HCT116 (cell line): ENCODE results near the gene BTNL8. TPM values are rescaled to one million over a fixed set of nuclear protein-coding genes. Genes with fewer than 3 reads are reported as not detected.
A peak's percentile ranks its signal among the peaks of the same experiment; 100 is the strongest.

Source experiments
- ATAC-seq: fragments of 200-7000 bp; cut with Tn5 transposase; 2 replicates; pipeline ENCODE4 v1.9.1; 2020; ENCODE audit warnings: mild to moderate bottlenecking, moderate library complexity
- BruUV-seq: library from RNA; stranded (reverse); fragments of 400-500 nt; replicated peaks from 2 replicates; lab custom pipeline; 2021; lab: Mats Ljungman, UMichigan
- CTCF ChIA-PET: fragments of 300-600 bp; sonication (Branson Sonifier 250); formaldehyde crosslinking; loops from one replicate; lab custom pipeline; 2021; ENCODE audit warnings: antibody characterized with exemption; lab: Charles Lee
- POLR2A ChIA-PET: fragments of 300-600, 350-600 bp; sonication (Branson Sonifier 250); formaldehyde crosslinking; loops from one replicate; lab custom pipeline; 2021; ENCODE audit warnings: antibody characterized with exemption; lab: Charles Lee
- RAD21 ChIA-PET, 2 experiments: fragments of 300-600 bp; sonication (Branson Sonifier 250); formaldehyde crosslinking; loops; one replicate each; lab custom pipeline; 2023; ENCODE audit warnings: low total read pairs in 2 of 2; ENCODE audit not compliant: uncharacterized antibody in 2 of 2, unreplicated experiment in 2 of 2, low non-redundant PET in 1 of 2; lab: Charles Lee
- DNase-seq: peaks from one replicate; pipeline ENCODE4 v3.0.0-alpha.2; 2010; ENCODE audit warnings: low read depth, low spot score
- H2AFZ ChIP-seq: fragments of 200-600 bp; shearing (Covaris generic), sonication (generic); 2 replicates; pipeline ENCODE4 v1.6.1; 2017; ENCODE audit warnings: low read depth, mixed run types, mixed read lengths, antibody characterized with exemption, low read length; ENCODE audit not compliant: poor library complexity, severe bottlenecking
- H3K27ac ChIP-seq: 2 replicates; pipeline ENCODE4 v1.5.1; 2012; ENCODE audit warnings: low read depth, low read length
- H3K27me3 ChIP-seq: fragments of 200-600 bp; sonication (generic); 2 replicates; pipeline ENCODE4 v1.6.1; 2016; ENCODE audit warnings: mixed run types, low read length, mixed read lengths; ENCODE audit not compliant: insufficient read depth
- H3K36me3 ChIP-seq, 2 experiments: fragments of 200-500 bp in 1 of 2; fragments of 200-600 bp in 1 of 2; sonication (Bioruptor generic) in 1 of 2; sonication (generic) in 1 of 2; 2 replicates each; pipeline versions ENCODE4 v1.5.1 to v1.6.1; 2014 to 2016; ENCODE audit warnings: low read length in 2 of 2, inconsistent platforms in 1 of 2, mixed read lengths in 1 of 2, mixed run types in 1 of 2; ENCODE audit not compliant: insufficient read depth in 2 of 2, control insufficient read depth in 1 of 2
- H3K4me1 ChIP-seq, 2 experiments: fragments of 200-600 bp in 1 of 2; sonication (generic) in 1 of 2; 2 replicates each; pipeline versions ENCODE4 v1.5.1 to v1.6.1; 2012 to 2017; ENCODE audit warnings: low read length in 2 of 2, inconsistent platforms in 1 of 2, mild to moderate bottlenecking in 1 of 2, mixed read lengths in 1 of 2, mixed run types in 1 of 2, moderate library complexity in 1 of 2; ENCODE audit not compliant: insufficient read depth in 2 of 2, control insufficient read depth in 1 of 2
- H3K4me2 ChIP-seq: fragments of 200-600 bp; sonication (generic); 2 replicates; pipeline ENCODE4 v1.6.1; 2017; ENCODE audit warnings: mixed run types, low read length, mixed read lengths
- H3K4me3 ChIP-seq, 2 experiments: fragments of 200-600 bp in 1 of 2; sonication (generic) in 1 of 2; replicated peaks in 1 of 2; 2 replicates each; pipeline ENCODE4 v1.5.1; 2011 to 2016; ENCODE audit warnings: low read length in 2 of 2, control low read depth in 1 of 2, low read depth in 1 of 2, mild to moderate bottlenecking in 1 of 2, mixed read lengths in 1 of 2, mixed run types in 1 of 2
- H3K79me2 ChIP-seq: fragments of 200-600 bp; sonication (generic); 2 replicates; pipeline ENCODE4 v1.6.1; 2017; ENCODE audit warnings: mild to moderate bottlenecking, mixed run types, low read length, moderate library complexity, mixed read lengths; ENCODE audit not compliant: insufficient read depth
- H3K9ac ChIP-seq: fragments of 200-600 bp; sonication (generic); 2 replicates; pipeline ENCODE4 v1.6.1; 2016; ENCODE audit warnings: low read length, mixed read lengths
- H3K9me2 ChIP-seq: fragments of 200-600 bp; sonication (generic), shearing (Covaris generic); 2 replicates; pipeline ENCODE4 v1.6.1; 2017; ENCODE audit warnings: mixed run types, mild to moderate bottlenecking, moderate library complexity; ENCODE audit not compliant: insufficient read depth
- H3K9me3 ChIP-seq, 2 experiments: fragments of 200-500 bp in 1 of 2; fragments of 200-600 bp in 1 of 2; sonication (Bioruptor generic) in 1 of 2; sonication (generic) in 1 of 2; 2 replicates each; pipeline ENCODE4 v1.6.1; 2014 to 2017; ENCODE audit warnings: low read length in 2 of 2, mixed read lengths in 2 of 2, inconsistent platforms in 1 of 2, low read depth in 1 of 2, mild to moderate bottlenecking in 1 of 2, mixed run types in 1 of 2, moderate library complexity in 1 of 2; ENCODE audit not compliant: control insufficient read depth in 1 of 2, insufficient read depth in 1 of 2
- H4K20me1 ChIP-seq: fragments of 200-600 bp; sonication (generic), shearing (Covaris generic); 2 replicates; pipeline ENCODE4 v1.6.1; 2017; ENCODE audit warnings: mixed run types, mild to moderate bottlenecking, moderate library complexity; ENCODE audit not compliant: insufficient read depth
- ATF3 ChIP-seq: IDR thresholded peaks from 2 replicates; pipeline ENCODE4 v1.6.1; 2012
- CEBPB ChIP-seq: IDR thresholded peaks from 2 replicates; pipeline ENCODE4 v1.6.1; 2012; ENCODE audit warnings: low read depth
- CTCF ChIP-seq, 3 experiments: fragments of 200-600 bp in 1 of 3; sonication (generic) in 1 of 3; IDR thresholded peaks in 2 of 3; conservative IDR thresholded peaks in 1 of 3; 2 replicates each; pipeline ENCODE4 v1.5.1; 2012 to 2017; ENCODE audit warnings: low read depth in 2 of 3, low read length in 2 of 3, antibody characterized with exemption in 1 of 3, borderline replicate concordance in 1 of 3, control low read depth in 1 of 3, mild to moderate bottlenecking in 1 of 3, mixed read lengths in 1 of 3, mixed run types in 1 of 3, moderate library complexity in 1 of 3; ENCODE audit not compliant: insufficient read depth in 1 of 3
- EGR1 ChIP-seq: IDR thresholded peaks from 2 replicates; pipeline ENCODE4 v1.6.1; 2012; ENCODE audit warnings: low read depth
- EZH2 ChIP-seq: fragments of 200-600 bp; sonication (generic); IDR thresholded peaks from 2 replicates; pipeline ENCODE4 v1.6.1; 2017; ENCODE audit warnings: antibody characterized with exemption, mixed run types
- FOSL1 ChIP-seq: IDR thresholded peaks from 2 replicates; pipeline ENCODE4 v1.6.1; 2012; ENCODE audit warnings: low read depth
- JUND ChIP-seq: IDR thresholded peaks from 2 replicates; pipeline ENCODE4 v1.6.1; 2012
- RAD21 ChIP-seq: IDR thresholded peaks from 2 replicates; pipeline ENCODE4 v1.6.1; 2012; ENCODE audit warnings: low read depth, mild to moderate bottlenecking
- REST ChIP-seq: IDR thresholded peaks from 2 replicates; pipeline ENCODE4 v1.6.1; 2012; ENCODE audit warnings: low read depth
- SRF ChIP-seq: IDR thresholded peaks from 2 replicates; pipeline ENCODE4 v1.6.1; 2012; ENCODE audit warnings: low read depth
- TCF7L2 ChIP-seq: IDR thresholded peaks from 2 replicates; pipeline ENCODE4 v1.7.0; 2011; ENCODE audit warnings: borderline replicate concordance, inconsistent platforms; ENCODE audit not compliant: insufficient read depth, insufficient read length; ENCODE audit errors: extremely low read depth
- ZBTB33 ChIP-seq: IDR thresholded peaks from 2 replicates; pipeline ENCODE4 v1.6.1; 2011; ENCODE audit warnings: mild to moderate bottlenecking, low read length, moderate library complexity; ENCODE audit not compliant: insufficient replicate concordance; ENCODE audit errors: extremely low read depth
- ZFX ChIP-seq: fragments of 450-650 bp; IDR thresholded peaks from 2 replicates; pipeline ENCODE4 v1.6.1; 2017
- intact Hi-C: fragments of 100-400 bp; cut with micrococcal nuclease; formaldehyde crosslinking; loops from 2 replicates; pipeline ENCODE4 v1.10.0; 2022
- total RNA-seq: library from RNA; stranded (reverse); gene quantifications from one replicate; pipeline ENCODE4 v1.2.1, GENCODE V29; 2021; ENCODE audit not compliant: unreplicated experiment

Gene BTNL8
- total RNA-seq, 1 experiment from 2014 or later: not detected

GRCh38 chr5:180862645-180863044 lies 36.3 kb upstream of the BTNL8 start (continued):
- TF ChIP-seq ZBTB33 (no peak), CEBPB (no peak), FOSL1 (no peak), EGR1 (no peak), SRF (no peak), CTCF (IDR thresholded peaks at IDR 0.05 in 2 of 3, conservative IDR thresholded peaks at IDR 0.05 in 1 of 3; ENCODE audit: borderline replicate concordance in 1 of 3, insufficient read depth in 1 of 3, low read depth in 2 of 3, low read length in 2 of 3) (no peak)

- Histone ChIP-seq H3K9me3 (no peaks in the 10 kb centered on the region), H3K4me2 (no peak overlapping the region), H3K27me3 (no peaks in the 10 kb centered on the region), H4K20me1 (no peaks in the 10 kb centered on the region), H3K79me2 (no peaks in the 10 kb centered on the region), H3K27ac (no peak overlapping the region), H3K9me2 (no peaks in the 10 kb centered on the region), H3K36me3 (no peaks in the 10 kb centered on the region), H3K9ac (no peak overlapping the region), H3K4me1 (peaks cover 0 to 13% of the 10 kb centered on the region in 2 experiments; a peak in 2 of 4 replicates), H3K4me3 (no peak overlapping the region), H2AFZ (peak overlapping the region; percentile 33)
- CTCF ChIA-PET: no interaction called here
- POLR2A ChIA-PET: no interaction called here
- BruUV-seq: no TSS peak
- intact Hi-C loops: loop anchor here (5.0 kb wide), 2 partner anchors 69 to 161 kb away; no protein-coding TSS in a partner anchor
- no peak for ATAC-seq
- no peak for DNase-seq
- RAD21 ChIA-PET: no interaction called here
- TF ChIP-seq EZH2 (no peak), ZFX (no peak), TCF7L2 (no peak), JUND (no peak), REST (no peak), CTCF (IDR thresholded peaks at IDR 0.05 in 2 of 3, conservative IDR thresholded peaks at IDR 0.05 in 1 of 3; ENCODE audit: borderline replicate concordance in 1 of 3, insufficient read depth in 1 of 3, low read depth in 2 of 3, low read length in 2 of 3) (no peak), RAD21 (no peak), CEBPB (no peak), ATF3 (no peak)
These were observed 32.8 kb upstream of the BTNL8 start for GRCh38 chr5:180865981-180866695.
